NCI-H2196 treated with DMSO at 0.1 percent for 48 hours (cell line): ENCODE data around the gene CD2AP.
"Not testable (repeated sequence)": the region's sequence is repeated elsewhere in the genome, so short reads cannot be mapped to it uniquely, and the experiment has no call there.

Experiments
- DNase-seq: peaks from one replicate; lab custom pipeline; 2025; ENCODE audit not compliant: unreplicated experiment; lab: John Stamatoyannopoulos, UW

CD2AP gene

GRCh38 chr6:47630587-47630986 is 153.0 kb downstream of the CD2AP start:
- no peak for DNase-seq

GRCh38 chr6:47631269-47631772 is 153.7 kb downstream of the CD2AP start:
- peak; percentile 54 for DNase-seq

- DNase-seq = no peak
These were observed 154.2 kb downstream of the CD2AP start for GRCh38 chr6:47631797-47632196.

- DNase-seq = no peak
These were observed 155.6 kb downstream of the CD2AP start for GRCh38 chr6:47633141-47633540.

GRCh38 chr6:47634210-47635047 is 156.8 kb downstream of the CD2AP start:
- DNase-seq = no peak

GRCh38 chr6:47646689-47647088 is 169.1 kb downstream of the CD2AP start:
- no peak for DNase-seq

GRCh38 chr6:47647188-47647587 is 169.6 kb downstream of the CD2AP start:
- no peak for DNase-seq

GRCh38 chr6:47647626-47648025 is 170.0 kb downstream of the CD2AP start:
- DNase-seq = not testable (repeated sequence)

GRCh38 chr6:47648031-47648430 is 170.4 kb downstream of the CD2AP start:
- DNase-seq = no peak

- no peak for DNase-seq
These were observed 173.2 kb downstream of the CD2AP start for GRCh38 chr6:47650553-47651432.

GRCh38 chr6:47651505-47651944 is 173.9 kb downstream of the CD2AP start:
- DNase-seq = no peak

- peak; percentile 19 for DNase-seq
These were observed 176.1 kb downstream of the CD2AP start for GRCh38 chr6:47653706-47654105.

- no peak for DNase-seq
These were observed 176.7 kb downstream of the CD2AP start for GRCh38 chr6:47654255-47654654.

- DNase-seq = no peak
These were observed 178.4 kb downstream of the CD2AP start for GRCh38 chr6:47655719-47656595.

GRCh38 chr6:47661960-47662359 is 184.4 kb downstream of the CD2AP start:
- no peak for DNase-seq

GRCh38 chr6:47663462-47664216 is 186.1 kb downstream of the CD2AP start:
- DNase-seq = peak; percentile 23

GRCh38 chr6:47665112-47665511 is 187.5 kb downstream of the CD2AP start:
- peak; percentile 74 for DNase-seq

- DNase-seq = peak; percentile 22
These were observed 192.3 kb downstream of the CD2AP start for GRCh38 chr6:47669684-47670513.

- no peak for DNase-seq
These were observed 193.3 kb downstream of the CD2AP start for GRCh38 chr6:47670851-47671250.
